Measurements from ENCODE around the gene PPP4C.

- no peak for TF ChIP-seq EZH2 (IDR thresholded peaks at IDR 0.05)
- TF ChIP-seq POLR2AphosphoS5 (IDR thresholded peaks at IDR 0.05; ENCODE audit: borderline replicate concordance, low read depth, low read length), result no peak
These were observed 35.6 kb upstream of the PPP4C start for GRCh38 chr16:30040221-30040620.
